ENCODE data around the gene LDLRAD1.
"Not testable (repeated sequence)": the region's sequence is repeated elsewhere in the genome, so short reads cannot be mapped to it uniquely, and the experiment has no call there.

Gene LDLRAD1, protein sequence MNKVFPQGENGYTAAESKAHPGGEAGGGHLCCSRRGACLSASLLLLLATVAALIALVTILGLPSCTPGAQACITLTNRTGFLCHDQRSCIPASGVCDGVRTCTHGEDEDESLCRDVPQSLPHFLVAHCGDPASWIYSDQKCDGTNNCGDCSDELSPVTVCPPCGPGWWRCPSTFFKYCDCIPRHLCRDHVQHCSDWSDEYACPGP

GRCh38 chr1:54017979-54018378, at the start of gene LDLRAD1:
TSS of gene LDLRAD1 (minus strand) at chr1:54018186. CDS start at chr1:54018112, 74 bp downstream.
- no peak for DNase-seq

DNA sequence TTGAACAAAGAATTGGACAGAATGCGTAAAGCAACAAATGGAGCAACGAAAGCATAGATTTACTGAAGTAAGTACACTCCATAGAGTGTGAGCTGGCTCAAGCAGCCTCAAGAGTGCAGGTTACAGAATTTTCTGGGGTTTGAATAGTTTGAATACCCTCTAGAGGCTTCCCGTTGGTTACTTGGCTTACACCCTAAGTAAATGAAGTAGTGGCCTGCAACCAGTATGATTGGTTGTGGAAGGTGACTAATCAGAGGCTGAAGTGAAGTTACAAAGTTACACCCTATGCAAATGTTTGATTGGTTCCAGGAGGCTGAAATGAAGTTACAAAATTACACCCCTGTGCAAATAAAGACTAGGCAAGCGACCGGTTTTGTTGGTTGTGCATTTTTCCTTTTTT, 46.3 kb upstream of the LDLRAD1 start:
- no peak for DNase-seq

DNA sequence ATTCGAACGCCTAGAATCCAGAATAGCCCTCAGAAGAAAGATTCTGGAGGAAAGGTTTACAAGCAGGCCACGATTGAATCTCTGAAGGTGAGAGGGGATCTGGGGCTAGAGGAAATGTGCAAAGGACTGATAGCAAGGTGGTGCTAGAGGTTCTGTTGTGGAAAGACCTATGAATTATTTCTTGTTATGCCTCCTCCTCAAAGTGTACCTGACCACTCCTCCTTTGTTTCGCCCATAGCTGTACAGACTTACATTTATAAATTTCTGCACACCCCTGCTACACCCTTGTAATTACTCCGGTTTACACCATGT, 36.4 kb upstream of the LDLRAD1 start:
- no peak for DNase-seq

- no peak for DNase-seq
Observed at GRCh38 chr1:54053745-54054437, 35.9 kb upstream of the LDLRAD1 start.

- DNase-seq: peak; percentile 94 to 96
Observed at GRCh38 chr1:54052934-54053744, 35.2 kb upstream of the LDLRAD1 start, which contains the start of the genes TCEANC2 and TMEM59. TSS of gene TCEANC2 (plus strand) at chr1:54053608. CDS start at chr1:54054423, 815 bp downstream. TSS of gene TMEM59 (minus strand) at chr1:54053204. CDS start at chr1:54053188, 16 bp downstream.

DNA sequence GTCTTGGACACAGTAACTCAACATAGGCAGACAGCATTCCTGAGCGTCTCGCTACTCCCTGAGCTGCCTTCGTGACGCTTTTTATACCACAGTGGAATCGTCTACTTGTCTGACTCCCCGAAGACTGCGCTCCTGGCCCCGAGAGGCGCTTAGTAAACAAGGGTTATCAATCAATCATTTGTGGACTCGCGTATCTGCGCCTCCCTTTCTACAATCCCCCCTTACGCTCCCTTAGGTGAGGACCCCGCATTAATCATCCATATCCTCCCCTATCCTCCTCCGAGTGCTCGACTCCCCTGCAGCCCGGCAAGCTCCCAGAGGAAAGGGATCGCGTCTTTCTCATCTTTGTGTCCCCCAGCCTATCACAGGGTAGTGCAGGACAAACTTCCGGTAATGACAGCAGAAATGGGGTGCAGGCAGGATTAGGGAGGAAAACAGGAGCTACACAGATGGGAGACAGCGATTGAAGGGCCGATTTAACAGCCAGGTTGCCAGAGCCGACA, 34.5 kb upstream of the LDLRAD1 start:
- DNase-seq: peak in 1 of 2 experiments; percentile 8

DNA sequence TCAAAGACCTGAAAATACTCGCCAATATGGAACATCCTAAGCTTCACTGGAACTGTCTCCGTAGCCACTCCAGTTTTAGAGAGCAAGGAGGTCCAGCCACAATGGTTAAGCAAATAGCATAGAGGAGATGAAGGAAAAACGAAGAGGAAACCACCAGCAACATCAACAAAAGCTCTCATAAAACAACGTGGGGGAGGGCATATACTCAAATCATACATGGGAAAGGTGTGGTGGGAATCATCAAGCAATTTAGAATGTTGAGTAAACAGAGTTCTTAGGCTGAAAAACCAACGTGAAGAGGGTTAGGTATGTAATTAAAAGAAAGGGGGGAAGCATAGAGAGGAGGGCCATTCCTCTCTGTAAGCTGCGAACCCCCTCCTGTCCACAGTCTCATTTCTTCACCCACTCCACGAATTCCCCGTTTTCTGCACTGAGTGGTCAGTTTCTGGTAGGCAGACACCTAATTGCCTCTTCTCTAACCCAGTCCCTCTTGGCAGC, 34.0 kb upstream of the LDLRAD1 start:
- DNase-seq: no peak

DNA sequence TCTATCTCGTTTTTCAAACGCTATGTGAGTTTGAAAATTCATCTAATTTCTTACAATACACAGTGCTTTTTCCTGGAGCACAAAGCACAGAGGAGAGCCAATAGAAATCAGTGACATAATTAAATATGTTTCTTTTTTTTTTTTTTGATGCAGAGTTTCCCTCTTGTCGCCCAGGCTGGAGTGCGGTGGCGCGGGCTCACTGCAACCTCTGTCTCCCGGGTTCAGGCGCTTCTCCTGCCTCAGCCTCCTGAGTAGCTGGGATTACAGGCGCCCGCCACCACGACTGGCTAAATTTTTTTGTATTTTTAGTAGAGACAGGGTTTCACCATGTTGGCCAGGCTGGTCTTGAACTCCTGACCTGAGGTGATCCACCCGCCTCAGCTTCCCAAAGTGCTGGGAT, 32.4 kb upstream of the LDLRAD1 start:
- DNase-seq: not testable (repeated sequence)

- no peak for DNase-seq
Observed at GRCh38 chr1:54047384-54048305, 29.7 kb upstream of the LDLRAD1 start.

- peak; percentile 55 to 60 for DNase-seq
Observed at GRCh38 chr1:54046671-54047383, 28.8 kb upstream of the LDLRAD1 start.

DNA sequence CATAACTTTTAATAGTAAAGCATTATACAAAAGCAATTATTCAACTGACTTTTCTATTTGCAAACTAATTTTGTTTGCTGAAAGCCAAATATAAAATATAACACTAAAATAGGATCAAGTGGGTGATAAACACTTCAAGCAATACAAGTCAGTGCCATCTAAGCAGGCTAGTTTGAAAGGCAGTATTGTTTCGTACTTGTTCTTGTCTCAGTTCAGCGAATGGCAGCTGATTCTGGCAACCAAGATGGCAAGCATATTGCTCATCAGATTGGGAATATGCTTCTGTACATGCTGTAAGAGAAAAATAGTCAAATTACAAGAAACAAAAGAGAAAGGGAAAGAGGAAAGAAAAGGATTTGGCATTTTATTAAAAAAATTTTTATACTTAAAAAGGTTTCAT, 27.5 kb upstream of the LDLRAD1 start:
- no peak for DNase-seq

DNA sequence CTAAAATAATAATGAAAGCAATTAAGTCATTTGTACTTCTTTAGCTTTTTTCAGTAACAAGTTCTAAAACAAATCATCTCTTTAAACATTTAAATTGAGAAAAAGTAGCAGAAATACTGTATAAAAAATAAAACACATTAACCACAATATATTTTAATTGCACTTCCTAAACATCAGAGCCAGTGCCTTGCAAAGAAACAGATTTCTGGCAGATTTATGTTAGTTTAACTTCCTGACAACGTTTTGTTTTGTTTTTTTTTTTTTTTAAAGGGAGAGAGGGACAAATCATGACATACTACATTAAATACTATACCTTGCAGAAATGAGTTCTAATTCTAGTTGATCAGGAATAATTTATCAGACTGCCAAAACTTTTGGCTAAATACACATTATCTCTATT, 23.8 kb upstream of the LDLRAD1 start:
- DNase-seq: no peak

GRCh38 chr1:54037476-54037875, 19.5 kb upstream of the LDLRAD1 start:
- no peak for DNase-seq

- DNase-seq: no peak
Observed at GRCh38 chr1:54028306-54029251, 10.6 kb upstream of the LDLRAD1 start.

DNA sequence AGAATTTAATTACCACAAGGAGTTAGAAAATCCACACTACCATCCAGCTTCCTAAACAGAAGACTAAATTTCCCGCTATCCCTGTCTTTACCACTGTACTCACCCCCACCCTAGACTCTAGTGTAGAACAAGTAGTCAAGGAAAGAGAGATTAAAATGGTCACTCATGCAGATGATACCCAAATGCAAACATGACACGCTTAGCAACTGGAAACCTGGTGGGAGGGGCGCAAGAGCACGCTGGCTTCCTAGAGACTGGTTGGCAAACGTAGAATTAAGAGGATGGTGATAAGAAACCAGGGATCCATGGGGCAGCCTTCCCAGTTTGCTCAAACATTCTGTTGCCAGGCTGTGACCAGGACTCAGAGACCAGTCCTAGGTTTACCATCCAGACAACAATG, 9.9 kb upstream of the LDLRAD1 start:
- DNase-seq: no peak

GRCh38 chr1:54024811-54025210, 6.8 kb upstream of the LDLRAD1 start:
- not testable (repeated sequence) for DNase-seq

- DNase-seq: no peak
Observed at GRCh38 chr1:54024358-54024757, 6.4 kb upstream of the LDLRAD1 start.

- DNase-seq: not testable (repeated sequence)
Observed at GRCh38 chr1:54019562-54020176, 1.7 kb upstream of the LDLRAD1 start.

DNA sequence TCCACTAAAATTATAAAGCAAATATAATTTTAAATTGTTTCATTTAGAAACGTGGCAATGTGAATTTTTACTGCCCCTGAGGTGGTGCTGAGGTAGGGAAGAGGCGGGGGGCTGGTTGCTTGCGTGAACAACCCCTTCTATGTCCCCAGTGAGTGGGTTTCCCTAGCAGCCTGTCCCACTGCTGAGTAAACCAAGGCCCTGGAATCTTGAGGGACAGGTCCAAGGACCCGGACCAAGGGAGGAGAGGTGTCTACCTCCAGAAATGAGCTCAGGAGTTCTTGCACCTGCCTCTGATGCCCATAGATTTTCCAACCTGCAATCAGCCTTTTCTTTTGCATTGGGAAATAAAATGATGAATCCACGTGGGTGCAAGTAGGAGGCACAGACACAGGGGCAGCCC, 649 bp upstream of the LDLRAD1 start:
- no peak for DNase-seq
